Measurements from ENCODE around the gene PTPRJ. TPM values are rescaled to one million over a fixed set of nuclear protein-coding genes. Genes with fewer than 3 reads are reported as not detected.
A peak's percentile ranks its signal among the peaks of the same experiment; 100 is the strongest.

PTPRJ gene
- total and polyA plus RNA-seq, 9 of the 15 experiments (the other 6 are each of a cell fraction or from before 2014, with no cell fraction given), result 0.56 to 10.7 (median 4.8) TPM

GRCh38 chr11:47943721-47944586, 36.4 kb upstream of the PTPRJ start (continued):
- TF ChIP-seq MAX (CRISPR knock-in tag; IDR thresholded peaks at IDR 0.05) (peak; percentile 34; the same call in 1 of the 2 replicates), ZBTB11 (CRISPR knock-in tag; IDR thresholded peaks at IDR 0.05) (peak in 1 of 3 experiments; percentile 36; a peak in 1 of 6 replicates), DPF2 (IDR thresholded peaks at IDR 0.05) (peak; percentile 46; the same call in 1 of the 2 replicates), GABPB1 (CRISPR knock-in tag; IDR thresholded peaks at IDR 0.05) (0 out of 2 replicates have a peak, but pooled peaks have one; percentile 16), FUS (optimal IDR thresholded peaks at IDR 0.05; ENCODE audit: low read depth, low read length) (no peak), SMAD1 (IDR thresholded peaks at IDR 0.05; ENCODE audit: low read depth, low read length, partially characterized antibody) (peak; percentile 45), ZNF551 (CRISPR knock-in tag; IDR thresholded peaks at IDR 0.05) (no peak), XRCC3 (IDR thresholded peaks at IDR 0.05) (no peak), MAZ (CRISPR knock-in tag; conservative IDR thresholded peaks at IDR 0.05 in 1 of 2, IDR thresholded peaks at IDR 0.05 in 1 of 2) (peak; percentile 35 to 67; a peak in 1 of 4 replicates), HDAC3 (IDR thresholded peaks at IDR 0.05; ENCODE audit: borderline replicate concordance, partially characterized antibody) (peak; percentile 33), NFATC3 (IDR thresholded peaks at IDR 0.05) (no peak), ZNF592 (IDR thresholded peaks at IDR 0.05) (peak; percentile 12; the same call in 1 of the 2 replicates), TFE3 (CRISPR knock-in tag; IDR thresholded peaks at IDR 0.05) (no peak), ZNF717 (CRISPR knock-in tag; IDR thresholded peaks at IDR 0.05) (no peak), SMARCA4 (IDR thresholded peaks at IDR 0.05) (peak; percentile 62; the same call in 1 of the 2 replicates), SOX6 (IDR thresholded peaks at IDR 0.05) (peak; percentile 83), NFRKB (IDR thresholded peaks at IDR 0.05; ENCODE audit: low read depth) (peak; percentile 70; the same call in 1 of the 2 replicates)

All from K562 (cell line).